ENCODE measurements around the gene BIK.
A peak's percentile ranks its signal among the peaks of the same experiment; 100 is the strongest.
"Not testable (repeated sequence)": the region's sequence is repeated elsewhere in the genome, so short reads cannot be mapped to it uniquely, and the experiment has no call there.

BIK gene

GRCh38 chr22:43110444-43110926 is at the start of gene BIK:
Gene BIK (plus strand): TSS chr22:43110750. CDS start chr22:43124023, 13,273 bp downstream.
- peak; percentile 33 for DNase-seq

GRCh38 chr22:43066134-43066533 is 44.4 kb upstream of the BIK start:
- no peak for DNase-seq

- no peak for DNase-seq
Measured at GRCh38 chr22:43066844-43067385, 43.6 kb upstream of the BIK start.

- DNase-seq: no peak
Measured at GRCh38 chr22:43077121-43077877, 33.3 kb upstream of the BIK start.

GRCh38 chr22:43078522-43078921 is 32.0 kb upstream of the BIK start:
- no peak for DNase-seq

GRCh38 chr22:43079742-43080141 is 30.8 kb upstream of the BIK start:
- DNase-seq: no peak

GRCh38 chr22:43080616-43081015 is 29.9 kb upstream of the BIK start:
- no peak for DNase-seq

GRCh38 chr22:43081968-43082367 is 28.6 kb upstream of the BIK start:
- no peak for DNase-seq

- no peak for DNase-seq
Measured at GRCh38 chr22:43085658-43086606, 24.6 kb upstream of the BIK start.

- no peak for DNase-seq
Measured at GRCh38 chr22:43088627-43088983, 21.9 kb upstream of the BIK start.

GRCh38 chr22:43088984-43089717 is 21.4 kb upstream of the BIK start, which contains the start of gene TTLL1:
Gene TTLL1 (minus strand): TSS chr22:43089391. CDS start chr22:43075586, 13,805 bp downstream.
- peak; percentile 86 for DNase-seq

- peak; percentile 40 for DNase-seq
Measured at GRCh38 chr22:43090130-43090789, 20.3 kb upstream of the BIK start.

- DNase-seq: no peak
Measured at GRCh38 chr22:43092085-43092484, 18.5 kb upstream of the BIK start.

- peak; percentile 23 for DNase-seq
Measured at GRCh38 chr22:43094085-43094484, 16.5 kb upstream of the BIK start.

GRCh38 chr22:43094551-43094950 is 16.0 kb upstream of the BIK start:
- no peak for DNase-seq

GRCh38 chr22:43096420-43096819 is 14.1 kb upstream of the BIK start:
- no peak for DNase-seq

- DNase-seq: no peak
Measured at GRCh38 chr22:43098356-43098755, 12.2 kb upstream of the BIK start.

- DNase-seq: no peak
Measured at GRCh38 chr22:43099095-43099494, 11.5 kb upstream of the BIK start.

GRCh38 chr22:43100225-43100624 is 10.3 kb upstream of the BIK start:
- DNase-seq: no peak

GRCh38 chr22:43101306-43101705 is 9.2 kb upstream of the BIK start:
- no peak for DNase-seq

- not testable (repeated sequence) for DNase-seq
Measured at GRCh38 chr22:43104056-43104625, 6.4 kb upstream of the BIK start.

- not testable (repeated sequence) for DNase-seq
Measured at GRCh38 chr22:43104950-43105349, 5.6 kb upstream of the BIK start.
